Stimulated activated CD8-positive, alpha-beta memory T cell treated with anti-CD3 and anti-CD28 coated beads, Interleukin-2, amount 100 ng/mL, for 1 hour (primary cell): Measurements from ENCODE around the gene NPAS4.
"Not testable (repeated sequence)": the region's sequence is repeated elsewhere in the genome, so short reads cannot be mapped to it uniquely, and the experiment has no call there.

Source experiments
- DNase-seq, 2 donors: peaks; one replicate each; pipeline ENCODE4 v3.0.0-alpha.2; 2020; ENCODE audit warnings: low read depth in 2 of 2

Gene NPAS4

DNA sequence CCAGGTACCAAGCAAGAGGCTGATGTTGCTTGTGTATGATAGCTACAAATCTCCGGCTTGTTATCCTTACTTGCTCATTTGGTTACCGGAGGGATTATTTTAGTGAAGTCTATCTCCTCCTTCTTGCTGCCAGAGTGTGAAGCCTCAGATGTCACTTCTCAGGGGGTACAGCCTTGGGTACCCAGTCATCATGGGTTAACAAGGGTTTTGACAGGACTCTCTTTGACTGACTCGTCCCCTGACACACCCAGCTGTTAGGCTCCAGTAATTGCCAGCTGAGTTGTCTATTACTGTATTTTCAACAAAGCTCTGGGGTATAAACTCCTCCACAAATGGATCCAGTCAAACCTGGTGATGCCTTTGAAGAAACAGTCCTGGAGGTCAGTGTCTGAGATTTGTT lies 34.0 kb downstream of the NPAS4 start:
- no peak for DNase-seq

DNA sequence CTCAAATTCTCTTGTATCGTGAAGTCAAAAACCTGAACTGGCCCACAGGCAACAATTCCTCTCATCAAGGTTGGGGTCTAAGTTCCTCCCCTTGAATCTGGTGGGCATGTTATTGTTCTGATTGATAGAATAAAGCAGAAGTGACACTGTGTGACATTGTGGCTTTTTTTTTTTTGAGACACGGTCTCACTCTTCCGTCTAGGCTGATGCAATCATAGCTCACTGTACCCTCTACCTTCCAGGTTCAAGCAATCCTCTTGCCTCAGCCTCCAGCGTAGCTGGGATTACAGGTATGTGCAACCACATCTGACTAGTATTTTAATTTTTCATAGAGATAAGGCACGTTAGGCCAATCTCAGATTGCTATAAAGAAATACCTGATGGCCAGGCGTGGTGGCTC lies 37.0 kb downstream of the NPAS4 start:
- DNase-seq: no peak

DNA sequence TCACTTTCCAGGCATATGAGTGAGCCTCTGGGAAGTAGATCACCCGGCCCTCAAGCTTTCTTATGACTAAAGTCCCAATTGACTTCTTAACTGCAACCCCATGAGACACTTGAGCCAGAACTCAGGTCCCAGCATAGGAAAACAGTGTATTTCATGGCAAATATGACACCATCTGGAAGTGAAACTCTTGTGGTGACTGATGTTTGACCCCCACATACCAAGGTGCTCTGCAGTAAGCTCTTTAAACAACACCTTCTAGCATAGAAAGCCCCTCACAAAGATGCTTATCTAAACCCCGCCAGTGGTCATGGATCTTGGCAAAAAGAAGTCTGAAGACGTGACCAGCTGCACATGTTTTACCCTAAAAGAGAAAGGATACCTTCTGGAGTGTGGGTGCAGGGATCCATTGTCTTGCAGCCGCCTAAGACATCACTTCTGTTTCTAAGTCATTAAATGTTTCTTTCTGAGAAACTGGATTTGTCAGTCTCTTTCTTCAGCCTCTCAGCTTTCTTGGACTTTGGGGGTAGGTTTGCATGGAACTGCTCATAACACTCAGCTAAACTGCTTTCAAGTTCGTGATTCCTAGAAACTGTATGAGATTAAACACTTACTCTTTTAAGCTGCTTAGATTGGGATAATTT lies 38.4 kb downstream of the NPAS4 start:
- no peak for DNase-seq

DNA sequence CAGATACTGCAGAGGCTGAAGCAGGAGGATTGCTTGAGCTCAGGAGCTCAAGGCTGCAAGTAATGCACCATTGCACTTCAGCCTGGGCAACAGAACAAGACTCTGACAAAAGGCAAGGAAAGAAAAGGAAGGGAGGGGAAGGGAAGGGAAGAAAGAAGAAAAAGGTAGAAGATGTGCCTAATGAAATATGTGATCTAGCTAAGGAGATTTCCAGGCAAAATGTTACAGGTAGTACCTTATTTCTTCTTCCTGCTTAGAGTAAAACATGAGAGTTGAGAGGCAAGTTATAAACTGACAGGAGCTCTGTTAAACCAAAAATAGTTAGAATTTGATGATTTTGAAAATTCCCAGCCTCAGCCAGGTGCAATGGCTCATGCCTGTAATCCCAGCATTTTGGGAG lies 41.2 kb downstream of the NPAS4 start:
- no peak for DNase-seq

DNA sequence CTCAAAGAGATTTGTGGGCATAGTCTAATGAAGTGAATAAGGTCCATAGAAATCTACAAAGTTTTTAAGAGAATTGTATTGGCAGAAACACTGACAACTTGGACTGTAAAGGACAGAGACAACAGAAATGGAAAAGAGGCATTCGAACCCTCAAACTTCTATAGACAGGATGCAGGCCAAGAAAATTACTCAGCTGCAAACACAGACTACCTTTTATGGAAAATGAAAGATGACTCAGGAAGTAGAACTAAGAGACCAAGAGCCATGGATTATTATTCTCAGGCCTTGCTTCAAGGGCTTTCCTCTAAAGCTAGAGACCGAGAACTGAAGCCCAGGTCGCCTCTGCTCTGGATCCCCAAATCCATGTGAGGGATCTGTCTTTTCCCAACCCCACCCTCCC lies 42.1 kb downstream of the NPAS4 start:
- no peak for DNase-seq

DNA sequence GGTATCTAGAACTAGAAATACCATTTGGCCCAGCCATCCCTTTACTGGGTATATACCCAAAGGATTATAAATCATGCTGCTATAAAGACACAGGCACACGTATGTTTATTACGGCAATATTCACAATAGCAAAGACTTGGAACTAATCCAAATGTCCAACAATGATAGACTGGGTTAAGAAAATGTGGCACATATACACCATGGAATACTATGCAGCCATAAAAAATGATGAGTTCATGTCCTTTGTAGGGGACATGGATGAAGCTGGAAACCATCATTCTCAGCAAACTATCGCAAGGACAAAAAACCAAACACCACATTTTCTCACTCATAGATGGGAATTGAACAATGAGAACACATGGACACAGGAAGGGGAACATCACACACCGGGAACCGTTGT lies 43.3 kb downstream of the NPAS4 start:
- not testable (repeated sequence) for DNase-seq

DNA sequence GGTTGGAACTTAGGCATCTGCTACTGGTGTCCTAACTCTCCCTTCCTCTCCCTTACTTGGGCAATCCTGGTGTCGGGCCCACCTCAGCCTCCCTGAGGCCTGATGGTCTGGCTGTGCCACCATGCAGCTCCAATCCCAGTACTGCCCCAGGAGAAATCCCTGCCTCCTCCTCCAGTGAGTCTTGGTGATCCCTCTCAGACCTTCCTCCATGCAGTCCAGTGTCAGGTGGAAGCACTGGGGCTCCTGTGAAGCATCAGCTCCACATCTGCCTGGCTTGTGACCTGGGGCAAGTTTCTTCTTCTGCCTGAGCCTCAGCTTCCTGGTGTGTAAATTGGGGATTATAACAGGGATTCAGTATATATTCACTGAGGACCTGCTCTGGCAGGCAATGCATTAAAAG lies 44.1 kb downstream of the NPAS4 start:
- DNase-seq: no peak

DNA sequence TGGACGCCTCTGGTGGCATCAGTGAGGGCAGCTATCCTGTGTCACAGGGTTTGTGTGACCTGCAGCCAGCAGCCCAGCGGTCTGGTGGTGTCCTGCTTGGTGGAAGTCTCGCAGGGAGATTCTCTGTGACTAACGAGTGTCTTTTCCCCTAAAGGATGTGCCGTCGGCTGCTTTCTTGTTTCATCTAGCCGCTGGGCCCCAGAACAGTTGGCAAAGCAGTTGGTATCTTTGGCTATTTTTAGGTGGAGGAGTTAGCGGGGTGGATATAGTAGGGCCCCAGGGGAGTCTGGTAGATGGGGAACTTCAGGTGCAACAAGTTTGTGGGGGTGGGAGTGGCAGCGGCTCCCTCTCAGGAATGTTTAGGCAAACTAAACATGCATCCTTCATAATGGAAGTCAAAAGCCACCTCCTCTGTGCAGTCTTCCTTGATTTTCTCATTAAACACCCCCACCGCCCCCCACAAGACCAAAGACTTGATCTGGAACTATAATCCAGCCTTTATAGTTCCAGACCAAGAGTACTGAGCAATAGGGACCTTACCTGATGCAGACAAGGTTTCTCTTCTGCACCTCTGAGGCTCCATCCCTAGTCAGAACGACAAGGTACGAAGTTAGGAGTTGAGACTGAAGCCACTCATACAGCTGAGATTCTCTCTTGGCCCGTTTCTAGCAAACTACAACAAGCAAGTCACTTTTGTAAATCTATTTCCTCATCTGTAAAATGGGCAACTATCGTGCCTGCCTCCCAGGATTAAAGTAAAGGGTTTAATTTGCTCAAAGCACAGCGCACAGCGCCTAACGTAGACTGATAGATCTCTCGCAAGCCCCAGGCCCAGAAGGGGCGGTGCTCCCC lies 44.8 kb downstream of the NPAS4 start:
- no peak for DNase-seq

DNA sequence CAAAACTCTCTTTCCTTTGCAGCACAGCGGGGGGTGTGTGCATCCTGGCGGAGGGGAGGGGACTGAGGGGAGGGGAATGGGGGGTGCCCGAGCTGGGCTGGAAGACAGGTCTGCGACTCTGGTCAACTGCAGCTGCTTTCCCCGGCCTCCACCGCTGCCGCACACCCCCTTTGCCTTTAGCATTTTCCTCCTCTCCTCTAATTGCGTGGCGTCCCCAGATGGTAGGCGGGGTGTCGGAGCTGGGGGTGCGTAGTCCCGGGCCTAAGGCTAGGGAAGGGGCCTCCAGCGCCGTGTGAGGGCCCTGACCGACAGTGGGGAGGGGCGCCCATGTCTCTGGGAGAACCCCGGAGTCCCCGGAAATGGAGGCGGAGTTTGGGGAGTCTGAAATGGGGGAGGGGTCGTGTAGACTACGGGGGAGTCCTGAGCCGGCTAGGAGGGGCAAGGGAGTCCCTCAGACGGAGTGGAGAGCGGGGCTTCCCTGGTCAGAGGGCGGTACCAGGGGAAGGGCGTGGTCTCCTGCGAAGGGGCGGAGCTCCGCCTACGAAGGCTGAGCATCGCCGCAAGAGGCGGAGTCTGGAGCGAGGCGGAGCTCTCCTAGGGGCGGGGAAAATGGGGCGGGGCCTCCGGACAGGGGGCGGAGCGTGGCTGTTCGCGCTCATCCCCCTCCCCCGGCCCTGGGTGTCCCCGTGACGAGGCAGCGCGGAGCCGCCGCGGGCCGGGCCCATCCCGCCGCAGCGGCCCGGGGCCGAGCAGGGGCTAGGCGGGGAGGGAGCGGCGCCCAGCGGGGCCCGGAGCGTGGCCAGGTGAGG lies 45.6 kb downstream of the NPAS4 start, which contains the start of gene PELI3:
Gene PELI3 (plus strand): TSS at position 681 of the 809 bp plus-strand sequence. CDS start 1,224 bp downstream, outside the sequence.
- DNase-seq: peak; percentile 93

DNA sequence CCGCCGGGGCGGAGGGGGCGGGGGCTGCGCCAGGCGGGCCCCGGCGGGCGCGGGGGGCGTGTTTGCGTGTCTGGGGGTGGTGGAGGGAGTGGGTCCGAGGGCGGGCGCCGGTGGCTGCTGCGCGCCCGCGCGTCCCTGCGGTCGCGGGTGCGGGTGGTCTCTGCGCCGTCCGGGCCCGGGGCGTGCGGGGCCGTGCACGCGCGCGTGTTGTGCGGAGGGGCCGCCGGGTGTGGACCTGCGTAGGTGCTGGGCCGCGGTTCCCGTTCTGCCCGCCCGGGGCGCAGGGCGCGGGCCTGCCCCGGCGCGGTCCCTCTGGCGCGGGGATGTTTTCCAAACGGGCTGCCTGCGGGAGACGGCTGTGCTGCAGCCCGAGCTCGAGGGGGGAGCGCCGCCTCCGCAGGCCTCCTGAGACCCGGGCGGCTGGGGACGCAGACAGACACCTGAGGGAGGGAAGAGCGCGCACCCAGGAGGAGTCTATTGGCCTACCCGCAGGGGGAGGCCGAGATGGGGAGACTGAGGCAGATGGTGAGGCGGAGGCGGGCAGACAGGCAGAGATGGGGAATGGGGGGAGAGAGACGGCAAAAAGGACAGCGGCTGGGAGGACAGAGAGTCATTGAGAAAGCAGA lies 46.3 kb downstream of the NPAS4 start:
- no peak for DNase-seq

DNA sequence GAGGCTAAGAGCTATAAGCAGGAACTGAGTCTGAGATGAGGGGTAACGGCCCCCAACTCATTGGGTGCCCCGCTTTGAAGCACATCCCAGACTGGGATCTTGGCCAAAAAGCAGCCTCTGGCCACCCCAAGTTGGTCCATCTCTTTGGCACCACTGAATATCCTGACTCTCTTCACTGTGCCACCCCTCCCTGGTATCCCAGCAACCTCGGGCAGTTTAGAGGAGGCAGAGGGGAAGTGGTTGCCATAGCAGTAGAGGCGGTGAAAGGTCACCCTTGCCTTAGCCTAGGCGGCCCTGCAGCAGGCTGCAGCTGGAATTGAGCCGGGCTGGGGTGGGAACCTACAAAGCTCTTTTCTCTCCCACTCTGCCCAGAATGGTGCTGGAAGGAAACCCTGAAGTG lies 46.9 kb downstream of the NPAS4 start:
- no peak for DNase-seq

DNA sequence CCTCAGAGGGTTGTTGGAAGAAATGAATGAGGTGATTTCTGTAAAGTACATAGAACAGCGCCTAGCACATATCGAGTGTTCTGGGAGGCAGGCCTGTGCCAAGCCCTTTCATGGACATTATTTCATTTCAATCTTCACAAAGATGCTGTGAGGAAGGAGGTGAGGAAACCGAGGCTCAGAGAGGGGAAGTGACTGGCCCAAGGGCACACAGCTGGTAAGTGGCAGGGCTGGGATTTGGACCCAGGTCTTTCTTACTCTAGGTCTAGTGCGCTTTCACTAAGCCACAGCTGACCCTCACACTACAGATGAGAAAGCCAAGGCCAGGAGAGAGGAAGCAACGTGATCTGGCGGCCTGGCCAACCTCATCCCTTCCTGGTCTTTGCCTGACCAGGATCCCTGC lies 47.9 kb downstream of the NPAS4 start:
- DNase-seq: no peak

DNA sequence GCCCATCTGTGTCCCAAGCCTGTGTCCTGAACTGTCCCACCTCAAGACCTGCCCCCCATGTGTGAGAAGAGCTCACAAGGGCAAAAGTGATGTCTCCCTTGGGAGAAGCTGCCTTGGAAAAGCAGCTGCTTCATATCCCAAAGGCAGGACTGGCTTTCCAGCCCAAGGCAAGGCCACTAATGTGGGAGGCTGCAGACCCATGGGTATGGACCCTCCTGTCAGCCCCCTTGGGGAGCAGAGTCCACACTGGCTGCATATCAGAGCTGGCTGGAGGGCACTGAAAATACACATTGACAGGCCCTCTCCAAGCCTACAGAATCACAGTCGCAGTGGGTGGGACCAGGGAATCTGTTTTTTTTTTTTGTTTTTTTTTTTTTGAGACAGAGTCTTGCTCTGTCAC lies 48.6 kb downstream of the NPAS4 start:
- no peak for DNase-seq

DNA sequence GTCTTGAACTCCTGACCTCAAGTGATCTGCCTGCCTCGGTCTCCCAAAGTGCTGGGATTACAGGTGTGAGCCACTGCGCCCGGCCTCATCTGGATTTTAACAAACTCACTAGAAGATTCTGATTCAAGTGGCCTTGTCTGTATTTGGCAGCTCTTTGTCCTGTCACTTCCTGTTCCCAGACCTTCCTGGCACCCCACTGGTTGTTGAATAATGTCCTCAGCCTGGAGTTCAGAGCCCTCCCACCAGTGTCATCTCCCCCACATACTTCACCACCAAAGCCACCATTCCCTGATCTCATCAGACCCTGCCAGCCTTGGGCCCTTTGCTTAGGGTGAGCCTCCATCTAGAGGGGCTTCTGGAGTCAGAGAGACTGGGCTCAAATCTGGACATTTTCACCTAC lies 49.2 kb downstream of the NPAS4 start:
- no peak for DNase-seq

DNA sequence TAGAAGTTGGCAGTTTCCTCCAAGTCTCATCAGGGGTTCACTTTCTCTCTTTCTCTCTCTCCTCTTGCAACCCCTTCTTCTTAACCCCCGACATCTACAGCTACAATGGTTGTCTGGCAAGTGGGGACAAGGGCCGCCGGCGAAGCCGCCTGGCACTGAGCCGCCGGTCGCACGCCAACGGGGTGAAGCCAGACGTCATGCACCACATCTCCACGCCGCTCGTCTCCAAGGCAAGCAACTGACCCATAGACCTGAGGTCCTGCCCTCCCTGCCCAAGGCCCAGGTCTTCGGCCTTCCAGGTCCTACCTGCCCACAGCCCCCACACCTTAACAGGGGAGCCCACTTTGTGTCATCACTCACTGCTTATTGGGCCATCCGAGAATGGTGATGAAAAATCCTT lies 50.3 kb downstream of the NPAS4 start:
- no peak for DNase-seq

DNA sequence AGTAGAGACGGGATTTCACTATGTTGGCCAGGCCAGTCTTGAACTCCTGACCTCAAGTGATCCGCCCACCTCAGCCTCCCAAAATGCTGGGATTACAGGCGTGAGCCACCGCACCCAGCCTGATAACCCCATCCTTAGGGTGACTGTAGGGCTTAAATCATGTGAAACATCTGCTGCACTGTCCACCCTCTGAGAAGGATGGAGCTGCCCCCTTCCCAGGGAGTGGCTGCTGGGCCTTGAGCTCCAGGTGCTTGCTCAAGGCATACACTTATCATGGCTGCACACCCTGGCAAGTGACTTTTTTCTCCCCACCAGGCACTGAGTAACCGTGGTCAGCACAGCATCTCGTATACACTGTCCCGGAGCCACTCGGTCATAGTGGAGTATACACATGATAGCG lies 51.2 kb downstream of the NPAS4 start:
- DNase-seq: no peak

DNA sequence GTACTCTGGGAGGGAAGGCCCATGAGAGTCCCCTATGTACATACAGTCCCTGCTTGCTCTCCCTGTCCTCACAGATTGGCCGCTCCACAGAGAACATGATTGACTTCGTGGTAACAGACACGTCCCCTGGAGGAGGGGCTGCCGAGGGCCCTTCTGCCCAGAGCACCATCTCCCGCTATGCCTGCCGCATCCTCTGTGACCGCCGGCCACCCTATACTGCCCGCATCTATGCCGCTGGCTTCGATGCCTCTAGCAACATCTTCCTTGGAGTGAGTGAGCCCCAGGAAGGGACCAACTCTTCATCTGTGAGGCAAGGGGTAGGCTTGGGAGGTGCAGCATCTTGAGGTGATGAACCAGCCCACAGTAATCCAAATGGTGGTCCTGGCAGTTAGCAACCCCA lies 52.3 kb downstream of the NPAS4 start:
- no peak for DNase-seq

DNA sequence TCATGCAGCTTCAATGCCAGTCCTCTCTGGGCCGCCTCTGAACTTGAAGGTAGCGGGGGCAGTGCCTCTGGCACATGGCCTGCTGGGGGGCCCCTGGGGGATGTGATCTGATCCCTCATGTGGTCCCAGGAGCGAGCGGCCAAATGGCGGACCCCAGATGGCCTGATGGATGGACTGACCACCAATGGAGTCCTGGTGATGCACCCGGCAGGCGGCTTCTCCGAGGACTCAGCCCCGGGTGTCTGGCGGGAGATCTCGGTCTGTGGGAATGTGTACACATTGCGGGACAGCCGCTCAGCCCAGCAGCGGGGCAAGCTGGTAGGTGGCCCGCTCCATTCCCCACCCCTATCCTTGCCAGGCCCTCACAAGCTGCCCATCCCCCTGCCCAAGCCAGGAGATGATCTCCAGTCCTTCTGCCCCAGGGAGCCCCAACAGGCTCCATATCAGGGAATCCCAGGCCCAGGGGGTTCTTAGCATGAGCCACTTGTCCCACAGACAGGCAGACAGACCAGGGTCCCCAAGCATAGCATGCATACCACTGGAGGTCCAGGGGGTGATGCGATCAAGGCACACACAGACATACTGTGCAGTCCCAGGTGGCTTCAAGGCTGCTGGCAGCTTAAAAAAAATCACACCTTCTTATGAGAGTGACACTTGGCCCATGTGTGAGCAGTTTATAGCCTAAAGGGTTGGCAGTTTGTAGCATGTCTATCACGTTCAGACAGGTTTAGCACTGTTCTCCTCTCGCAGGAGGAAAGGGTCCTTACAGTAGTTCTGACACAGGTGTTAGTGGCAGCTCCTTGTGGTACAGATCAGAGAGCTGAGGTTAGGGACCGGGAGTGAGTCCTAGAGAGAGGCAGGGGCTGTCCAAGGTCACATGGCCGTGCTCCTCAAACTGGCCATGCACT lies 53.0 kb downstream of the NPAS4 start:
- DNase-seq: no peak

DNA sequence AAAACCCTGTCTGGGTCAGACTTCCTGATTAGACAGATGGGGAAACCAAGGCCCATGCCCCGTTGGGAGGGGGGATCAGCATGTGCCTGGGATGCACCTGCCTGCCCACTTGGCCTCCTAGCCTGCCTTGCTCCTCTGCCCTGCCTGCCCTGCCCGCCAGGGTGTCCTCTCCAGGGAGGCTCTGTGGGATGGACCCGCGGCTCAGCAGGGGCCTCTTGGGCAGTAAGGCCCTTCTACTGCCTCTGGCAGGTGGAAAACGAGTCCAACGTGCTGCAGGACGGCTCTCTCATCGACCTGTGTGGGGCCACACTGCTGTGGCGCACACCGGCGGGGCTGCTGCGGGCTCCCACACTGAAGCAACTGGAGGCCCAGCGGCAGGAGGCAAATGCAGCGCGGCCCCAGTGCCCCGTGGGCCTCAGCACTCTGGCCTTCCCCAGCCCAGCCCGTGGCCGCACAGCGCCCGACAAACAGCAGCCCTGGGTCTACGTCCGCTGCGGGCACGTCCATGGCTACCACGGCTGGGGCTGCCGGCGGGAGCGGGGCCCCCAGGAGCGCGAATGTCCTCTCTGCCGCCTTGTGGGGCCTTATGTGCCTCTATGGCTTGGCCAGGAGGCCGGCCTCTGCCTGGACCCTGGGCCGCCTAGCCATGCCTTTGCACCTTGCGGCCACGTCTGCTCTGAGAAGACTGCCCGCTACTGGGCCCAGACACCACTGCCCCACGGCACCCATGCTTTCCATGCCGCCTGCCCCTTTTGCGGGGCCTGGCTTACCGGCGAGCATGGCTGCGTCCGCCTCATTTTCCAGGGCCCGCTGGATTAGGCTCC lies 54.7 kb downstream of the NPAS4 start:
- no peak for DNase-seq
